Activated CD8-positive, alpha-beta memory T cell treated with anti-CD3 and anti-CD28 coated beads for 24 hours (primary cell): ENCODE measurements around the gene PRAMEF20.
A peak's percentile ranks its signal among the peaks of the same experiment; 100 is the strongest.
"Not testable (repeated sequence)": the region's sequence is repeated elsewhere in the genome, so short reads cannot be mapped to it uniquely, and the experiment has no call there.

Experiments
- DNase-seq: peaks from one replicate; pipeline ENCODE4 v3.0.0-alpha.2; 2020

The PRAMEF20 gene

GRCh38 chr1:13410150-13410549 lies at the start of gene PRAMEF20:
PRAMEF20 (plus strand) TSS chr1:13410450; CDS start chr1:13416355, 5,905 bp downstream.
- not testable (repeated sequence) for DNase-seq

- not testable (repeated sequence) for DNase-seq
These were observed 47.9 kb upstream of the PRAMEF20 start for GRCh38 chr1:13362364-13362763.

- DNase-seq, result not testable (repeated sequence)
These were observed 45.3 kb upstream of the PRAMEF20 start for GRCh38 chr1:13364928-13365327.

- not testable (repeated sequence) for DNase-seq
These were observed 43.7 kb upstream of the PRAMEF20 start for GRCh38 chr1:13366536-13366935.

GRCh38 chr1:13368544-13368943 lies 41.7 kb upstream of the PRAMEF20 start:
- DNase-seq, result peak; percentile 63

- not testable (repeated sequence) for DNase-seq
These were observed 31.3 kb upstream of the PRAMEF20 start for GRCh38 chr1:13378983-13379382.

- DNase-seq, result not testable (repeated sequence)
These were observed 29.9 kb upstream of the PRAMEF20 start for GRCh38 chr1:13380380-13380779.

GRCh38 chr1:13389332-13389731 lies 20.9 kb upstream of the PRAMEF20 start, which contains the start of gene PRAMEF17:
PRAMEF17 (plus strand) TSS chr1:13389632; CDS start chr1:13389658, 26 bp downstream.
- not testable (repeated sequence) for DNase-seq

GRCh38 chr1:13393004-13393403 lies 17.2 kb upstream of the PRAMEF20 start:
- not testable (repeated sequence) for DNase-seq

- not testable (repeated sequence) for DNase-seq
These were observed 15.5 kb upstream of the PRAMEF20 start for GRCh38 chr1:13394761-13395160.

GRCh38 chr1:13395311-13395710 lies 14.9 kb upstream of the PRAMEF20 start:
- DNase-seq, result not testable (repeated sequence)

- DNase-seq, result no peak
These were observed 2.4 kb upstream of the PRAMEF20 start for GRCh38 chr1:13407811-13408210.

- DNase-seq, result no peak
These were observed 20.2 kb downstream of the PRAMEF20 start for GRCh38 chr1:13430495-13430894.

- no peak for DNase-seq
These were observed 22.0 kb downstream of the PRAMEF20 start for GRCh38 chr1:13432251-13432650.

- not testable (repeated sequence) for DNase-seq
These were observed 23.6 kb downstream of the PRAMEF20 start for GRCh38 chr1:13433694-13434358.

- no peak for DNase-seq
These were observed 25.2 kb downstream of the PRAMEF20 start for GRCh38 chr1:13435458-13435857.

- not testable (repeated sequence) for DNase-seq
These were observed 29.0 kb downstream of the PRAMEF20 start for GRCh38 chr1:13439104-13439783.

GRCh38 chr1:13443335-13443979 lies 33.2 kb downstream of the PRAMEF20 start:
- no peak for DNase-seq

GRCh38 chr1:13450204-13450603 lies 40.0 kb downstream of the PRAMEF20 start:
- no peak for DNase-seq

GRCh38 chr1:13451399-13451965 lies 41.2 kb downstream of the PRAMEF20 start:
- DNase-seq, result no peak

- no peak for DNase-seq
These were observed 46.8 kb downstream of the PRAMEF20 start for GRCh38 chr1:13456904-13457532.

GRCh38 chr1:13461977-13462376 lies 51.7 kb downstream of the PRAMEF20 start:
- DNase-seq, result no peak

GRCh38 chr1:13462682-13463081 lies 52.4 kb downstream of the PRAMEF20 start:
- no peak for DNase-seq
